HG02798 (cell line): ENCODE data around the gene TTC22.

Source experiments
- ATAC-seq: cut with Tn5 transposase; IDR thresholded peaks from one replicate; pipeline ENCODE4 v1.9.1; 2021; ENCODE audit warnings: mild to moderate bottlenecking; ENCODE audit not compliant: unreplicated experiment, poor library complexity

The TTC22 gene

GRCh38 chr1:54800899-54801759 lies at the start of gene TTC22:
TTC22 (minus strand) TSS chr1:54801323; CDS start chr1:54801163, 160 bp downstream.
- ATAC-seq, result peak; percentile 81

DNA sequence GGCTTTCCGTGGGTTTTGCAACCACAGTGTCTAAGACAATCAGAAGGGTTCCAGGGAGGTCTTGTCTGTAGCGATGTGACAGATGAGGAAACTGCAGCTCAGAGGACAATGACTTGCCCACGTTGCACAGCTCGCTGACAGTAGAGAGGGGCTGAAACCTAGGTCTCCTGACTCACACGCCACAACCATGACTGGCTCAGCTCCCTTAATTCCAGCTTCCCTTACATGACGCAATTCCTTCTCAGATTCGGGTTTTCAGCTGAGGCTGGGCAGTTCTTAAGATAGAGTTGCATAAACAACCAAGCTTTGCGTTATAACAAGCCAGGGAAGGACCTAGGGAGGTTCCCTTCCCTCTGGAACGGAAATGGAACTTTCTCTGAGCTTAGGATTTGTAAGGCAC lies 49.6 kb upstream of the TTC22 start:
- ATAC-seq, result no peak

DNA sequence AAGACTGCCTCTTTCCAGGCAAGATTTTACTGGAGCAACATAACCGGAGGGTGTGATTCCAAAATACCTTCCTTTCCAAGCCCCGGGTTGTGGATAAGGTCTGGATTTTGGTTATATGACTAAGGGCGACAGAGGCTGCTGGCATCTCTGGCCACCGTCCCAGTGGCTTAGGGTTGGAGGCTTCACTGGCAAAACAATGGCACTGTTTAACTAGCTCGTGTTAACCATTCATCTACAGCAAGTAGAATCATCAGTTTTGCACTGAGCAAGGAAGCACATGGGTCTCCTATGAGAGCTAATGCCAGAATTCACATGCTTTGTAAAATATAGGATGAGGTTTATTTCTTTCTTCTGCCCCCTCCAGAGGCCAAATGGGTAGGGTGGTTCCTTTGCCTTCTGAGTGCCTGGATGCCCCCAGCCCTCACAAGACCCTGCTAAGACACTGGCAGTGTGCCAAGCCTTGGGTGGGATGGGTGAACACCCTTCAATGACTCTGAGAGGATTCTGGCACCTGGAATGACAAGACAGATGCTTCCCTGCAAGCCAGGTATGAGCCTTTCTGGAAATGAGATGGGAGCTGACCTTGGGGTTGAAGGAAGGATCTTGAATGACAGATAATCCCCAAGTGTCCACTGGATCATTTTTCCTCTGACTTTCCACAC lies 49.1 kb upstream of the TTC22 start:
- no peak for ATAC-seq

- no peak for ATAC-seq
These were observed 48.3 kb upstream of the TTC22 start for GRCh38 chr1:54849219-54850068.

DNA sequence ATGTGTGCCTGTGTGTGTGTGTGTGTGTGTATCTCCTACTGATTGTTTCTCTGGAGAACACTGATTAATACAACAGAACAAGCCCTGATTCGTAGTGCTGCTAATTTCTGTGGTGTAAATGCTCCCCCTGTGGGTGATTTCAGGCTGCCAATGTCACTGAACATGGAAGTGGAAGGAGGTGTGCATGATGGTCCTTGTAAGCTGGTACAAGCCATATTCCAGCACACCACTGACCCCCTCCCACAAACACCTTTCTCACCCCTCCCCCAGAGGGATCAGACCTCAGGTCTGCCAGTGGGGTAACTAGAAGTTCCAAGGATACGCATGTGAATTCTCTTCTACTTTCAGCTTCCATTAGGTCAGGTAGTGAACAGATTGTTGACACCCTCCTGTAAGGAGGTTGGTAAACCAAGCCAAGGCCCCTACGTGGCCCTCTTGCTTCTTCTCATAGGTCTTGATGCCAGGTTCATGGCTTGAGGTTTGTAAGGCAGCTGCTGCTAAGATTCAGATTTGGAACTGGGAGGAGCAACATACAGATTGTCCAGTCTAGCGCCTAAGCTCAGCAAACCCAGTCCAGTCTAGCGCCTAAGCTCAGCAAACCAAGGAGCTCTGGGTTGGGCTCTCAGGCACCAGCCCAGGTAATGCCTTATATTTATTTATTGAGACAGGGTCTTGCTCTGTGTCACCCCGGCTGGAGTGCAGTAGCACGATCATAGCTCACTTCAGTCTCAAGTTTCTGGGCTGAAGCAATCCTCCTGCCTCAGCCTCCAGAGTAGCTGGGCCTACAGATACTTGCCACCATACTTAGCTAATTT lies 47.2 kb upstream of the TTC22 start:
- ATAC-seq, result no peak

DNA sequence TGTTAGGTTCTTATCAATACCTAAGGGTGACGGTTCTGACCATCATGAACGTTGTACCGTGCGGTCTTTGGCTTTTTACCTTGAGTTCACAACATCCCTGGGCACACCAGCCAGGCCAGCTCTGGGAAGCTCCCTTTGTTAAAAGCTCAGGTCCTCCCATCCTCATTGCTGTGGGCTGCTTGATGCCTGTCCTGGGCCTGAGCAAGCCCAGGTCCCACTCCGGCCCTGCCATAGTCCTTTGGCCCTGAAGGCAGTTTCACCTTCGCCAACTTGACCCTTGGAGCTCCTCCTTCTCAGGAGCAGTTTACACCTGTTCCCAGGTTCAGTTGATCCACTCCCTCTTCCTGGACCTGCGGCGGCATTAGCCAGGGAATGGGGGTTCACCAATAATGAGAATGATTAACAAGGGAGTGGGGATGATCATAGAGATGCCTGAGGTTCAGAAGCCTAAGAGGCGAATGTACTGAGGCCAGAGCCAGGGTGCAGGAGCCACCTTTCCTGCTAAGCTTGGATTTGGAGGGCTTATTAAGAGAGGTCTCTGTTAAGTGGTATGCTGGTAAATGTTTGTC lies 45.7 kb upstream of the TTC22 start:
- no peak for ATAC-seq

DNA sequence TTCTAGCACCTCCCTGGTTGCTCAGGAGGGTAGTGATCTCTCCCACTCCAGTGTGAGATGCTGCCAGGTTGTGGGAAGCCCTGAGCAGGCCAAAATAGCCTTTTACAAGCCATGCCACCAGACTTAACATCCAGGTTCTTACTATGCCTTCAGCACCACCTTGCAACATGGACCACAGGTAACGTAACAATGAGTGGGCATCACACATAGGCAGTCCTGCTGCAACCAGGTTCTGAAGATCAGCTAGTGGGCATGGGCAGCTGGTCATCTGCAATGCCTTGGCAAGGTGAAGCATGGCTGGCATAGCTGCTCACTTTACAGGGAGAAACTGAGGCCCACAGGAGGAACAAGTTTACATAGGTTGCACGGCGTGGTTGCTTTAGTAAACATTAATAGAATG lies 45.2 kb upstream of the TTC22 start:
- ATAC-seq, result no peak

GRCh38 chr1:54845772-54846171 lies 44.6 kb upstream of the TTC22 start:
- no peak for ATAC-seq

- no peak for ATAC-seq
These were observed 43.4 kb upstream of the TTC22 start for GRCh38 chr1:54844564-54844963.

GRCh38 chr1:54843449-54843848 lies 42.3 kb upstream of the TTC22 start:
- no peak for ATAC-seq

GRCh38 chr1:54842963-54843362 lies 41.8 kb upstream of the TTC22 start:
- ATAC-seq, result no peak

- ATAC-seq, result no peak
These were observed 41.2 kb upstream of the TTC22 start for GRCh38 chr1:54842206-54842915.

- ATAC-seq, result no peak
These were observed 38.7 kb upstream of the TTC22 start for GRCh38 chr1:54839824-54840223.

- ATAC-seq, result no peak
These were observed 37.5 kb upstream of the TTC22 start for GRCh38 chr1:54838565-54839180.

- no peak for ATAC-seq
These were observed 36.1 kb upstream of the TTC22 start for GRCh38 chr1:54837002-54837853.

- ATAC-seq, result no peak
These were observed 35.5 kb upstream of the TTC22 start for GRCh38 chr1:54836594-54836993.

DNA sequence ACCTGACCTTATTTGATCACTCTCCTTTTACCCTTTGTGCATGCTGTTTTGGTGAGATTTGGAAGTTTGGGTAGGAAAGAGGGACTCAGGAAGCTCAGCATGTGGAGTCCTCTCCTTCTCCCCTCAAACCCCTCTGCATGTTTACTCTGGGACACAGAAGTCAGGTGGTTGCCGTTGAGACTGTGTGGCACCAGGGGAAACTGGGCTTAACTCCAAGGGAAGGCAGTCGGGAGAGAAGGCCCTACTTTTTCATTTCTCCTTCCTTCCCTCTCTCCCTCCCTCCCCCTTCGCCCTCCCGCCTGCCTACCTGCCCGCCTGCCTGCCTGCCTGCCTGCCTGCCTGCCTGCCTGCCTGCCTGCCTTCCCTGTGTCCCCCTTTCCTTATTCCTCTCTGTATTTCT lies 34.8 kb upstream of the TTC22 start:
- ATAC-seq, result no peak
